Duodenal mucosa (tissue), 2 donors: Measurements from ENCODE around the gene OTX1.

ENCODE experiments used
- H3K27ac ChIP-seq: one replicate; pipeline ENCODE4 v1.7.0; 2013; ENCODE audit warnings: low read depth, low read length
- H3K27me3 ChIP-seq, 2 donors: one replicate each; pipeline ENCODE4 v1.7.0; 2013; ENCODE audit warnings: low read length in 2 of 2, control low read depth in 1 of 2; ENCODE audit not compliant: insufficient read depth in 2 of 2, control insufficient read depth in 1 of 2
- H3K36me3 ChIP-seq, 2 donors: one replicate each; pipeline ENCODE4 v1.7.0; 2013; ENCODE audit warnings: low read length in 2 of 2, control low read depth in 1 of 2; ENCODE audit not compliant: insufficient read depth in 2 of 2, control insufficient read depth in 1 of 2
- H3K4me1 ChIP-seq, 2 donors: one replicate each; pipeline ENCODE4 v1.7.0; 2013; ENCODE audit warnings: low read length in 2 of 2, control low read depth in 1 of 2; ENCODE audit not compliant: insufficient read depth in 2 of 2, control insufficient read depth in 1 of 2
- H3K4me3 ChIP-seq, 2 donors: one replicate each; pipeline ENCODE4 v1.7.0; 2013; ENCODE audit warnings: low read length in 2 of 2, low read depth in 1 of 2
- H3K9ac ChIP-seq, 2 donors: one replicate each; pipeline ENCODE4 v1.7.0; 2013; ENCODE audit warnings: low read length in 2 of 2, low read depth in 1 of 2
- H3K9me3 ChIP-seq, 2 donors: one replicate each; pipeline ENCODE4 v1.7.0; 2013; ENCODE audit warnings: low read length in 2 of 2, control low read depth in 1 of 2; ENCODE audit not compliant: control insufficient read depth in 1 of 2

The OTX1 gene

GRCh38 chr2:63050334-63051041 lies at the start of gene OTX1:
TSS of gene OTX1 (plus strand) at chr2:63050830. CDS start at chr2:63052991, 2,161 bp downstream.
- Histone ChIP-seq H3K9ac (no peak within 1 kb of the TSS), H3K36me3 (no peaks in the 10 kb centered on the region), H3K4me3 (peak within 1 kb of the TSS; percentile 66 to 78), H3K27me3 (peaks cover 83 to 95% of the 10 kb centered on the region in 2 donors), H3K9me3 (no peaks in the 10 kb centered on the region), H3K27ac (no peak within 1 kb of the TSS), H3K4me1 (peaks cover 51 to 52% of the 10 kb centered on the region in 2 donors)

- Histone ChIP-seq H3K4me1 (no peaks in the 10 kb centered on the region), H3K36me3 (peaks cover 8% of the 10 kb centered on the region in 2 donors), H3K9me3 (no peaks in the 10 kb centered on the region), H3K4me3 (no peak overlapping the region), H3K9ac (no peak overlapping the region), H3K27ac (no peak overlapping the region), H3K27me3 (no peaks in the 10 kb centered on the region)
Observed at GRCh38 chr2:63001576-63001975, 49.1 kb upstream of the OTX1 start.

- Histone ChIP-seq H3K9ac (no peak overlapping the region), H3K4me1 (no peaks in the 10 kb centered on the region), H3K27me3 (no peaks in the 10 kb centered on the region), H3K9me3 (no peaks in the 10 kb centered on the region), H3K4me3 (no peak overlapping the region), H3K36me3 (peaks cover 2 to 3% of the 10 kb centered on the region in 2 donors), H3K27ac (no peak overlapping the region)
Observed at GRCh38 chr2:63003351-63003750, 47.3 kb upstream of the OTX1 start.

- Histone ChIP-seq H3K9me3 (no peaks in the 10 kb centered on the region), H3K27me3 (no peaks in the 10 kb centered on the region), H3K27ac (no peak overlapping the region), H3K36me3 (peaks cover 2 to 5% of the 10 kb centered on the region in 2 donors), H3K4me1 (peaks cover 0 to 8% of the 10 kb centered on the region in 2 donors), H3K4me3 (no peak overlapping the region), H3K9ac (no peak overlapping the region)
Observed at GRCh38 chr2:63007813-63008458, 42.7 kb upstream of the OTX1 start.

GRCh38 chr2:63008838-63009237 lies 41.8 kb upstream of the OTX1 start:
- no peaks in the 10 kb centered on the region for H3K27me3 ChIP-seq
- H3K9ac ChIP-seq: no peak overlapping the region
- H3K27ac ChIP-seq: no peak overlapping the region
- no peak overlapping the region for H3K4me3 ChIP-seq
- H3K9me3 ChIP-seq: no peaks in the 10 kb centered on the region
- H3K36me3 ChIP-seq: peaks cover 2 to 5% of the 10 kb centered on the region in 2 donors
- H3K4me1 ChIP-seq: peaks cover 0 to 8% of the 10 kb centered on the region in 2 donors

GRCh38 chr2:63009490-63009889 lies 41.1 kb upstream of the OTX1 start:
- H3K4me3 ChIP-seq: no peak overlapping the region
- H3K27me3 ChIP-seq: no peaks in the 10 kb centered on the region
- H3K9ac ChIP-seq: no peak overlapping the region

GRCh38 chr2:63012541-63012940 lies 38.1 kb upstream of the OTX1 start:
- peaks cover 0 to 7% of the 10 kb centered on the region in 2 donors for H3K36me3 ChIP-seq
- no peak overlapping the region for H3K27ac ChIP-seq
- peaks cover 0 to 8% of the 10 kb centered on the region in 2 donors for H3K4me1 ChIP-seq
- H3K4me3 ChIP-seq: no peak overlapping the region
- no peaks in the 10 kb centered on the region for H3K27me3 ChIP-seq
- H3K9ac ChIP-seq: no peak overlapping the region
- no peaks in the 10 kb centered on the region for H3K9me3 ChIP-seq

More at GRCh38 chr2:63009490-63009889, 41.1 kb upstream of the OTX1 start:
- Histone ChIP-seq H3K9me3 (no peaks in the 10 kb centered on the region), H3K4me1 (peaks cover 0 to 8% of the 10 kb centered on the region in 2 donors), H3K27ac (no peak overlapping the region), H3K36me3 (peaks cover 2 to 5% of the 10 kb centered on the region in 2 donors)

- Histone ChIP-seq H3K27me3 (no peaks in the 10 kb centered on the region), H3K4me3 (no peak overlapping the region), H3K9me3 (no peaks in the 10 kb centered on the region), H3K36me3 (peaks cover 0 to 7% of the 10 kb centered on the region in 2 donors), H3K27ac (no peak overlapping the region), H3K9ac (no peak overlapping the region), H3K4me1 (peaks cover 0 to 8% of the 10 kb centered on the region in 2 donors)
Observed at GRCh38 chr2:63013438-63013837, 37.2 kb upstream of the OTX1 start.

- Histone ChIP-seq H3K27ac (no peak overlapping the region), H3K9me3 (no peaks in the 10 kb centered on the region), H3K9ac (no peak overlapping the region), H3K36me3 (peaks cover 0 to 7% of the 10 kb centered on the region in 2 donors), H3K4me3 (no peak overlapping the region), H3K4me1 (no peaks in the 10 kb centered on the region), H3K27me3 (no peaks in the 10 kb centered on the region)
Observed at GRCh38 chr2:63015389-63015788, 35.2 kb upstream of the OTX1 start.

- Histone ChIP-seq H3K9me3 (no peaks in the 10 kb centered on the region), H3K27ac (no peak overlapping the region), H3K4me1 (no peaks in the 10 kb centered on the region), H3K27me3 (no peaks in the 10 kb centered on the region), H3K9ac (no peak overlapping the region), H3K36me3 (peaks cover 0 to 4% of the 10 kb centered on the region in 2 donors), H3K4me3 (no peak overlapping the region)
Observed at GRCh38 chr2:63018439-63018838, 32.2 kb upstream of the OTX1 start.
